DMS53 treated with DMSO at 0.1 percent for 48 hours (cell line): ENCODE measurements around the gene KRTAP25-1.
A peak's percentile ranks its signal among the peaks of the same experiment; 100 is the strongest.

Experiments
- DNase-seq: peaks from one replicate; lab custom pipeline; 2025; ENCODE audit not compliant: unreplicated experiment; lab: John Stamatoyannopoulos, UW

KRTAP25-1 gene

GRCh38 chr21:30289215-30289614, at the start of gene KRTAP25-1:
KRTAP25-1 (minus strand) TSS chr21:30289514; CDS start chr21:30289490, 24 bp downstream.
- DNase-seq, result no peak

GRCh38 chr21:30338717-30339116, 49.4 kb upstream of the KRTAP25-1 start:
- DNase-seq, result no peak

GRCh38 chr21:30337772-30338171, 48.5 kb upstream of the KRTAP25-1 start:
- no peak for DNase-seq

- no peak for DNase-seq
These were observed 48.0 kb upstream of the KRTAP25-1 start, which contains the start of gene KRTAP27-1 for GRCh38 chr21:30337276-30337744. KRTAP27-1 (minus strand) TSS chr21:30337694; CDS start chr21:30337668, 26 bp downstream.

GRCh38 chr21:30336596-30336995, 47.3 kb upstream of the KRTAP25-1 start:
- DNase-seq, result no peak

GRCh38 chr21:30333736-30334135, 44.4 kb upstream of the KRTAP25-1 start:
- DNase-seq, result no peak

GRCh38 chr21:30332681-30333080, 43.4 kb upstream of the KRTAP25-1 start:
- DNase-seq, result no peak

GRCh38 chr21:30329203-30329875, 40.0 kb upstream of the KRTAP25-1 start:
- DNase-seq, result no peak

- DNase-seq, result no peak
These were observed 37.1 kb upstream of the KRTAP25-1 start for GRCh38 chr21:30326390-30326789.

GRCh38 chr21:30320215-30320614, 30.9 kb upstream of the KRTAP25-1 start, which contains the start of gene KRTAP26-1:
KRTAP26-1 (minus strand) TSS chr21:30320315; CDS start chr21:30320035, 280 bp downstream.
- DNase-seq, result no peak

GRCh38 chr21:30315701-30316100, 26.4 kb upstream of the KRTAP25-1 start:
- DNase-seq, result no peak

GRCh38 chr21:30306884-30307283, 17.6 kb upstream of the KRTAP25-1 start:
- no peak for DNase-seq

GRCh38 chr21:30305136-30305535, 15.8 kb upstream of the KRTAP25-1 start:
- DNase-seq, result no peak

GRCh38 chr21:30282850-30283249, 6.5 kb downstream of the KRTAP25-1 start, which contains the start of gene KRTAP24-1:
KRTAP24-1 (minus strand) TSS chr21:30282950; CDS start chr21:30282932, 18 bp downstream.
- no peak for DNase-seq

- DNase-seq, result no peak
These were observed 17.7 kb downstream of the KRTAP25-1 start for GRCh38 chr21:30271611-30272010.

- DNase-seq, result no peak
These were observed 18.2 kb downstream of the KRTAP25-1 start for GRCh38 chr21:30271156-30271555.

GRCh38 chr21:30269803-30270530, 19.3 kb downstream of the KRTAP25-1 start:
- DNase-seq, result no peak

GRCh38 chr21:30268608-30269197, 20.6 kb downstream of the KRTAP25-1 start:
- peak; percentile 1 for DNase-seq

- DNase-seq, result no peak
These were observed 31.5 kb downstream of the KRTAP25-1 start for GRCh38 chr21:30257773-30258172.

- no peak for DNase-seq
These were observed 33.2 kb downstream of the KRTAP25-1 start for GRCh38 chr21:30256100-30256499.

- DNase-seq, result no peak
These were observed 33.6 kb downstream of the KRTAP25-1 start for GRCh38 chr21:30255679-30256078.

- DNase-seq, result no peak
These were observed 37.5 kb downstream of the KRTAP25-1 start for GRCh38 chr21:30251781-30252180.
